ENCODE data around the gene POMGNT2.

The POMGNT2 gene

GRCh38 chr3:43038010-43038409 is 67.9 kb downstream of the POMGNT2 start:
- TF ChIP-seq ZSCAN18 (tag by site-specific recombination; IDR thresholded peaks at IDR 0.05) (no peak), ZNF169 (tag by site-specific recombination; IDR thresholded peaks at IDR 0.05) (no peak), ZNF785 (tag by site-specific recombination; IDR thresholded peaks at IDR 0.05) (no peak), WT1 (tag by site-specific recombination; IDR thresholded peaks at IDR 0.05) (no peak), ZNF768 (tag by site-specific recombination; IDR thresholded peaks at IDR 0.05) (no peak), ZNF843 (tag by site-specific recombination; IDR thresholded peaks at IDR 0.05) (no peak), ZNF513 (tag by site-specific recombination; IDR thresholded peaks at IDR 0.05) (no peak), ZNF404 (tag by site-specific recombination; IDR thresholded peaks at IDR 0.05) (no peak), ZNF510 (tag by site-specific recombination; IDR thresholded peaks at IDR 0.05; ENCODE audit: insufficient replicate concordance) (no peak), ZNF560 (tag by site-specific recombination; IDR thresholded peaks at IDR 0.05; ENCODE audit: borderline replicate concordance) (no peak), ZNF311 (tag by site-specific recombination; IDR thresholded peaks at IDR 0.05; ENCODE audit: borderline replicate concordance) (no peak), KLF10 (tag by site-specific recombination; IDR thresholded peaks at IDR 0.05) (no peak), RBAK (tag by site-specific recombination; IDR thresholded peaks at IDR 0.05) (no peak), ZNF776 (tag by site-specific recombination; IDR thresholded peaks at IDR 0.05; ENCODE audit: borderline replicate concordance) (no peak), ZNF473 (tag by site-specific recombination; IDR thresholded peaks at IDR 0.05) (no peak), HOXD13 (CRISPR knock-in tag; IDR thresholded peaks at IDR 0.05; ENCODE audit: borderline replicate concordance) (no peak), ZNF704 (tag by site-specific recombination; IDR thresholded peaks at IDR 0.05) (no peak)
- TF ChIP-seq, protein P1, sequence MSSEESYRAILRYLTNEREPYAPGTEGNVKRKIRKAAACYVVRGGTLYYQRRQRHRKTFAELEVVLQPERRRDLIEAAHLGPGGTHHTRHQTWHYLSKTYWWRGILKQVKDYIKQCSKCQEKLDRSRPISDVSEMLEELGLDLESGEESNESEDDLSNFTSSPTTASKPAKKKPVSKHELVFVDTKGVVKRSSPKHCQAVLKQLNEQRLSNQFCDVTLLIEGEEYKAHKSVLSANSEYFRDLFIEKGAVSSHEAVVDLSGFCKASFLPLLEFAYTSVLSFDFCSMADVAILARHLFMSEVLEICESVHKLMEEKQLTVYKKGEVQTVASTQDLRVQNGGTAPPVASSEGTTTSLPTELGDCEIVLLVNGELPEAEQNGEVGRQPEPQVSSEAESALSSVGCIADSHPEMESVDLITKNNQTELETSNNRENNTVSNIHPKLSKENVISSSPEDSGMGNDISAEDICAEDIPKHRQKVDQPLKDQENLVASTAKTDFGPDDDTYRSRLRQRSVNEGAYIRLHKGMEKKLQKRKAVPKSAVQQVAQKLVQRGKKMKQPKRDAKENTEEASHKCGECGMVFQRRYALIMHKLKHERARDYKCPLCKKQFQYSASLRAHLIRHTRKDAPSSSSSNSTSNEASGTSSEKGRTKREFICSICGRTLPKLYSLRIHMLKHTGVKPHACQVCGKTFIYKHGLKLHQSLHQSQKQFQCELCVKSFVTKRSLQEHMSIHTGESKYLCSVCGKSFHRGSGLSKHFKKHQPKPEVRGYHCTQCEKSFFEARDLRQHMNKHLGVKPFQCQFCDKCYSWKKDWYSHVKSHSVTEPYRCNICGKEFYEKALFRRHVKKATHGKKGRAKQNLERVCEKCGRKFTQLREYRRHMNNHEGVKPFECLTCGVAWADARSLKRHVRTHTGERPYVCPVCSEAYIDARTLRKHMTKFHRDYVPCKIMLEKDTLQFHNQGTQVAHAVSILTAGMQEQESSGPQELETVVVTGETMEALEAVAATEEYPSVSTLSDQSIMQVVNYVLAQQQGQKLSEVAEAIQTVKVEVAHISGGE (tag by site-specific recombination; conservative IDR thresholded peaks at IDR 0.05; ENCODE audit: low read depth), result no peak
- Histone ChIP-seq H3K27ac (ENCODE audit: extremely low read depth, low read depth, low read length) (no peak overlapping the region), H3K36me3 (ENCODE audit: control insufficient read depth in 2 of 2, insufficient read depth in 1 of 2, low read length in 2 of 2) (no peaks in the 10 kb centered on the region), H3K9me3 (ENCODE audit: control insufficient read depth, insufficient read depth, low read depth, low read length) (no peaks in the 10 kb centered on the region), H3K4me3 (ENCODE audit: low read depth, low read length) (no peak overlapping the region), H3K4me1 (ENCODE audit: control insufficient read depth, insufficient read depth, low read length) (no peaks in the 10 kb centered on the region)
- CTCF ChIA-PET, result no interaction called here
- POLR2A ChIA-PET, result no interaction called here
